Measurements from ENCODE around the gene KIN.
"Not testable (repeated sequence)": the region's sequence is repeated elsewhere in the genome, so short reads cannot be mapped to it uniquely, and the experiment has no call there.

KIN gene

GRCh38 chr10:7717767-7718166, 70.0 kb downstream of the KIN start:
- Histone ChIP-seq H3F3A (ENCODE audit: control insufficient read depth, insufficient read depth) (no peaks in the 10 kb centered on the region), H3K79me2 (ENCODE audit: control insufficient read depth, low read length) (no peaks in the 10 kb centered on the region), H3K9me3 (ENCODE audit: control insufficient read depth, insufficient read depth, low read length) (no peaks in the 10 kb centered on the region), H3K9me2 (replicated peaks; ENCODE audit: control insufficient read depth, low read length) (no peaks in the 10 kb centered on the region), H3K36me3 (ENCODE audit: control insufficient read depth, low read length) (no peaks in the 10 kb centered on the region), H3K27me3 (ENCODE audit: control insufficient read depth, low read length) (no peaks in the 10 kb centered on the region), H3K4me2 (ENCODE audit: low read length) (no peak overlapping the region), H3K27ac (ENCODE audit: low read depth, low read length) (no peak overlapping the region), H4K20me1 (ENCODE audit: control insufficient read depth, insufficient read depth, low read depth, low read length) (no peaks in the 10 kb centered on the region), H3K4me3 (ENCODE audit: low read length) (no peak overlapping the region), H3K4me1 (ENCODE audit: control insufficient read depth, low read length) (no peaks in the 10 kb centered on the region)
- TF ChIP-seq CTCF (IDR thresholded peaks at IDR 0.05; ENCODE audit: low read depth, low read length, poor library complexity, severe bottlenecking) (no peak), EZH2phosphoT487 (IDR thresholded peaks at IDR 0.05; ENCODE audit: borderline replicate concordance, low read length) (no peak)

GRCh38 chr10:7715515-7715914, 72.3 kb downstream of the KIN start:
- TF ChIP-seq CTCF (IDR thresholded peaks at IDR 0.05; ENCODE audit: low read depth, low read length, poor library complexity, severe bottlenecking) = no peak
- no peak for TF ChIP-seq EZH2phosphoT487 (IDR thresholded peaks at IDR 0.05; ENCODE audit: borderline replicate concordance, low read length)

GRCh38 chr10:7711075-7711474, 76.7 kb downstream of the KIN start:
- H3K4me2 ChIP-seq (ENCODE audit: low read length); H3K9me2 ChIP-seq (replicated peaks; ENCODE audit: control insufficient read depth, low read length); H3K79me2 ChIP-seq (ENCODE audit: control insufficient read depth, low read length); H4K20me1 ChIP-seq (ENCODE audit: control insufficient read depth, insufficient read depth, low read depth, low read length); H3K4me3 ChIP-seq (ENCODE audit: low read length); H3F3A ChIP-seq (ENCODE audit: control insufficient read depth, insufficient read depth); H3K27ac ChIP-seq (ENCODE audit: low read depth, low read length); H3K9me3 ChIP-seq (ENCODE audit: control insufficient read depth, insufficient read depth, low read length); H3K27me3 ChIP-seq (ENCODE audit: control insufficient read depth, low read length); H3K36me3 ChIP-seq (ENCODE audit: control insufficient read depth, low read length); H3K4me1 ChIP-seq (ENCODE audit: control insufficient read depth, low read length): not testable (repeated sequence)

More at GRCh38 chr10:7715515-7715914, 72.3 kb downstream of the KIN start:
- Histone ChIP-seq H3K4me2 (ENCODE audit: low read length) (no peak overlapping the region), H3K9me2 (replicated peaks; ENCODE audit: control insufficient read depth, low read length) (no peaks in the 10 kb centered on the region), H3K27me3 (ENCODE audit: control insufficient read depth, low read length) (no peaks in the 10 kb centered on the region), H3K4me3 (ENCODE audit: low read length) (no peak overlapping the region), H3K27ac (ENCODE audit: low read depth, low read length) (no peak overlapping the region), H3K9me3 (ENCODE audit: control insufficient read depth, insufficient read depth, low read length) (no peaks in the 10 kb centered on the region), H3F3A (ENCODE audit: control insufficient read depth, insufficient read depth) (no peaks in the 10 kb centered on the region), H3K4me1 (ENCODE audit: control insufficient read depth, low read length) (no peaks in the 10 kb centered on the region), H4K20me1 (ENCODE audit: control insufficient read depth, insufficient read depth, low read depth, low read length) (no peaks in the 10 kb centered on the region), H3K79me2 (ENCODE audit: control insufficient read depth, low read length) (no peaks in the 10 kb centered on the region), H3K36me3 (ENCODE audit: control insufficient read depth, low read length) (no peaks in the 10 kb centered on the region)

- H3K36me3 ChIP-seq (ENCODE audit: control insufficient read depth, low read length) = no peaks in the 10 kb centered on the region
- no peaks in the 10 kb centered on the region for H3K4me1 ChIP-seq (ENCODE audit: control insufficient read depth, low read length)
- H3K4me3 ChIP-seq (ENCODE audit: low read length) = no peak overlapping the region
Measured at GRCh38 chr10:7710446-7710845, 77.3 kb downstream of the KIN start.

More at GRCh38 chr10:7710446-7710845, 77.3 kb downstream of the KIN start:
- Histone ChIP-seq H3K27ac (ENCODE audit: low read depth, low read length) (no peak overlapping the region), H4K20me1 (ENCODE audit: control insufficient read depth, insufficient read depth, low read depth, low read length) (no peaks in the 10 kb centered on the region), H3K27me3 (ENCODE audit: control insufficient read depth, low read length) (peaks cover 3% of the 10 kb centered on the region), H3K9me2 (replicated peaks; ENCODE audit: control insufficient read depth, low read length) (no peaks in the 10 kb centered on the region), H3F3A (ENCODE audit: control insufficient read depth, insufficient read depth) (no peaks in the 10 kb centered on the region), H3K79me2 (ENCODE audit: control insufficient read depth, low read length) (no peaks in the 10 kb centered on the region), H3K9me3 (ENCODE audit: control insufficient read depth, insufficient read depth, low read length) (no peaks in the 10 kb centered on the region), H3K4me2 (ENCODE audit: low read length) (no peak overlapping the region)
- TF ChIP-seq EZH2phosphoT487 (IDR thresholded peaks at IDR 0.05; ENCODE audit: borderline replicate concordance, low read length) = no peak
- no peak for TF ChIP-seq CTCF (IDR thresholded peaks at IDR 0.05; ENCODE audit: low read depth, low read length, poor library complexity, severe bottlenecking)

All from DOHH2 (cell line).